ENCODE data around the gene SERPINB4.

- no peak for TF ChIP-seq CTCF (IDR thresholded peaks at IDR 0.05; ENCODE audit: insufficient read depth, low read length, poor library complexity, severe bottlenecking)
- TF ChIP-seq EZH2phosphoT487 (conservative IDR thresholded peaks at IDR 0.05; ENCODE audit: low read length) = no peak
These were observed 33.6 kb upstream of the SERPINB4 start for GRCh38 chr18:63677500-63678225.
